Ishikawa (cell line): ENCODE results near the gene TAF11L2.

Experiments used
- RAD21 ChIP-seq: IDR thresholded peaks from 2 replicates; pipeline ENCODE4 v1.6.1; 2012; ENCODE audit warnings: low read depth
- REST ChIP-seq: IDR thresholded peaks from 2 replicates; pipeline ENCODE4 v1.6.1; 2012; ENCODE audit warnings: low read depth, mild to moderate bottlenecking
- ZBTB7A ChIP-seq: IDR thresholded peaks from 2 replicates; pipeline ENCODE4 v1.6.1; 2012; ENCODE audit warnings: low read depth

- TF ChIP-seq RAD21 = no peak
- no peak for TF ChIP-seq REST
- TF ChIP-seq ZBTB7A = no peak
These were observed 15.2 kb upstream of the TAF11L2 start for GRCh38 chr5:17482790-17483189.
